Measurements from ENCODE around the gene DDX28.
"Not testable (repeated sequence)": the region's sequence is repeated elsewhere in the genome, so short reads cannot be mapped to it uniquely, and the experiment has no call there.

DNA sequence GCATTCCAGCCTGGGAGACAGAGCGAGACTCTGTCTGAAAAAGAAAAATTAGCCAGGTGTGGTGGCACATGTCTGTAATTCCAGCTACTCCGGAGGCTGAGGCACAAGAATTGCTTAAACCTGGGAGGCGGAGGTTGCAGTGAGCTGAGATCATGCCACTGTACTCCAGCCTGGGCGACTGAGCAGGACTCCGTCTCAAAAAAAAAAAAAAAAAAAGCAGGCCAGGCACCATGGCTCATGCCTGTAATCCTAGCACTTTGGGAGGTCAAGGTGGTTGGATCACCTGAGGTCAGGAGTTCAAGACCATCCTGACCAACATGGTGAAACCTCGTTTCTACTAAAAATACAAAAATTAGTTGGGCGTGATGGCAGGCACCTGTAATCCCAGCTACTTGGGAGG is 50.7 kb downstream of the DDX28 start:
- not testable (repeated sequence) for TF ChIP-seq TEAD4 (IDR thresholded peaks at IDR 0.05; ENCODE audit: low read depth, low read length); POLR2AphosphoS5 (IDR thresholded peaks at IDR 0.05; ENCODE audit: low read depth, low read length); POLR2A (IDR thresholded peaks at IDR 0.05; ENCODE audit: control extremely low read depth in 1 of 2, low read depth in 2 of 2, low read length in 2 of 2); JUN (IDR thresholded peaks at IDR 0.05; ENCODE audit: low read depth, low read length); KDM1A (IDR thresholded peaks at IDR 0.05; ENCODE audit: borderline replicate concordance, low read length); CREB1 (IDR thresholded peaks at IDR 0.05)
- TF ChIP-seq, protein P1, sequence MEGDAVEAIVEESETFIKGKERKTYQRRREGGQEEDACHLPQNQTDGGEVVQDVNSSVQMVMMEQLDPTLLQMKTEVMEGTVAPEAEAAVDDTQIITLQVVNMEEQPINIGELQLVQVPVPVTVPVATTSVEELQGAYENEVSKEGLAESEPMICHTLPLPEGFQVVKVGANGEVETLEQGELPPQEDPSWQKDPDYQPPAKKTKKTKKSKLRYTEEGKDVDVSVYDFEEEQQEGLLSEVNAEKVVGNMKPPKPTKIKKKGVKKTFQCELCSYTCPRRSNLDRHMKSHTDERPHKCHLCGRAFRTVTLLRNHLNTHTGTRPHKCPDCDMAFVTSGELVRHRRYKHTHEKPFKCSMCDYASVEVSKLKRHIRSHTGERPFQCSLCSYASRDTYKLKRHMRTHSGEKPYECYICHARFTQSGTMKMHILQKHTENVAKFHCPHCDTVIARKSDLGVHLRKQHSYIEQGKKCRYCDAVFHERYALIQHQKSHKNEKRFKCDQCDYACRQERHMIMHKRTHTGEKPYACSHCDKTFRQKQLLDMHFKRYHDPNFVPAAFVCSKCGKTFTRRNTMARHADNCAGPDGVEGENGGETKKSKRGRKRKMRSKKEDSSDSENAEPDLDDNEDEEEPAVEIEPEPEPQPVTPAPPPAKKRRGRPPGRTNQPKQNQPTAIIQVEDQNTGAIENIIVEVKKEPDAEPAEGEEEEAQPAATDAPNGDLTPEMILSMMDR (IDR thresholded peaks at IDR 0.05; ENCODE audit: control extremely low read depth in 1 of 3, insufficient read depth in 1 of 3, low read depth in 1 of 3, low read length in 3 of 3), result not testable (repeated sequence)
- TF ChIP-seq, protein P2, sequence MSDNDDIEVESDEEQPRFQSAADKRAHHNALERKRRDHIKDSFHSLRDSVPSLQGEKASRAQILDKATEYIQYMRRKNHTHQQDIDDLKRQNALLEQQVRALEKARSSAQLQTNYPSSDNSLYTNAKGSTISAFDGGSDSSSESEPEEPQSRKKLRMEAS (IDR thresholded peaks at IDR 0.05), result not testable (repeated sequence)
- TF ChIP-seq, protein P3, sequence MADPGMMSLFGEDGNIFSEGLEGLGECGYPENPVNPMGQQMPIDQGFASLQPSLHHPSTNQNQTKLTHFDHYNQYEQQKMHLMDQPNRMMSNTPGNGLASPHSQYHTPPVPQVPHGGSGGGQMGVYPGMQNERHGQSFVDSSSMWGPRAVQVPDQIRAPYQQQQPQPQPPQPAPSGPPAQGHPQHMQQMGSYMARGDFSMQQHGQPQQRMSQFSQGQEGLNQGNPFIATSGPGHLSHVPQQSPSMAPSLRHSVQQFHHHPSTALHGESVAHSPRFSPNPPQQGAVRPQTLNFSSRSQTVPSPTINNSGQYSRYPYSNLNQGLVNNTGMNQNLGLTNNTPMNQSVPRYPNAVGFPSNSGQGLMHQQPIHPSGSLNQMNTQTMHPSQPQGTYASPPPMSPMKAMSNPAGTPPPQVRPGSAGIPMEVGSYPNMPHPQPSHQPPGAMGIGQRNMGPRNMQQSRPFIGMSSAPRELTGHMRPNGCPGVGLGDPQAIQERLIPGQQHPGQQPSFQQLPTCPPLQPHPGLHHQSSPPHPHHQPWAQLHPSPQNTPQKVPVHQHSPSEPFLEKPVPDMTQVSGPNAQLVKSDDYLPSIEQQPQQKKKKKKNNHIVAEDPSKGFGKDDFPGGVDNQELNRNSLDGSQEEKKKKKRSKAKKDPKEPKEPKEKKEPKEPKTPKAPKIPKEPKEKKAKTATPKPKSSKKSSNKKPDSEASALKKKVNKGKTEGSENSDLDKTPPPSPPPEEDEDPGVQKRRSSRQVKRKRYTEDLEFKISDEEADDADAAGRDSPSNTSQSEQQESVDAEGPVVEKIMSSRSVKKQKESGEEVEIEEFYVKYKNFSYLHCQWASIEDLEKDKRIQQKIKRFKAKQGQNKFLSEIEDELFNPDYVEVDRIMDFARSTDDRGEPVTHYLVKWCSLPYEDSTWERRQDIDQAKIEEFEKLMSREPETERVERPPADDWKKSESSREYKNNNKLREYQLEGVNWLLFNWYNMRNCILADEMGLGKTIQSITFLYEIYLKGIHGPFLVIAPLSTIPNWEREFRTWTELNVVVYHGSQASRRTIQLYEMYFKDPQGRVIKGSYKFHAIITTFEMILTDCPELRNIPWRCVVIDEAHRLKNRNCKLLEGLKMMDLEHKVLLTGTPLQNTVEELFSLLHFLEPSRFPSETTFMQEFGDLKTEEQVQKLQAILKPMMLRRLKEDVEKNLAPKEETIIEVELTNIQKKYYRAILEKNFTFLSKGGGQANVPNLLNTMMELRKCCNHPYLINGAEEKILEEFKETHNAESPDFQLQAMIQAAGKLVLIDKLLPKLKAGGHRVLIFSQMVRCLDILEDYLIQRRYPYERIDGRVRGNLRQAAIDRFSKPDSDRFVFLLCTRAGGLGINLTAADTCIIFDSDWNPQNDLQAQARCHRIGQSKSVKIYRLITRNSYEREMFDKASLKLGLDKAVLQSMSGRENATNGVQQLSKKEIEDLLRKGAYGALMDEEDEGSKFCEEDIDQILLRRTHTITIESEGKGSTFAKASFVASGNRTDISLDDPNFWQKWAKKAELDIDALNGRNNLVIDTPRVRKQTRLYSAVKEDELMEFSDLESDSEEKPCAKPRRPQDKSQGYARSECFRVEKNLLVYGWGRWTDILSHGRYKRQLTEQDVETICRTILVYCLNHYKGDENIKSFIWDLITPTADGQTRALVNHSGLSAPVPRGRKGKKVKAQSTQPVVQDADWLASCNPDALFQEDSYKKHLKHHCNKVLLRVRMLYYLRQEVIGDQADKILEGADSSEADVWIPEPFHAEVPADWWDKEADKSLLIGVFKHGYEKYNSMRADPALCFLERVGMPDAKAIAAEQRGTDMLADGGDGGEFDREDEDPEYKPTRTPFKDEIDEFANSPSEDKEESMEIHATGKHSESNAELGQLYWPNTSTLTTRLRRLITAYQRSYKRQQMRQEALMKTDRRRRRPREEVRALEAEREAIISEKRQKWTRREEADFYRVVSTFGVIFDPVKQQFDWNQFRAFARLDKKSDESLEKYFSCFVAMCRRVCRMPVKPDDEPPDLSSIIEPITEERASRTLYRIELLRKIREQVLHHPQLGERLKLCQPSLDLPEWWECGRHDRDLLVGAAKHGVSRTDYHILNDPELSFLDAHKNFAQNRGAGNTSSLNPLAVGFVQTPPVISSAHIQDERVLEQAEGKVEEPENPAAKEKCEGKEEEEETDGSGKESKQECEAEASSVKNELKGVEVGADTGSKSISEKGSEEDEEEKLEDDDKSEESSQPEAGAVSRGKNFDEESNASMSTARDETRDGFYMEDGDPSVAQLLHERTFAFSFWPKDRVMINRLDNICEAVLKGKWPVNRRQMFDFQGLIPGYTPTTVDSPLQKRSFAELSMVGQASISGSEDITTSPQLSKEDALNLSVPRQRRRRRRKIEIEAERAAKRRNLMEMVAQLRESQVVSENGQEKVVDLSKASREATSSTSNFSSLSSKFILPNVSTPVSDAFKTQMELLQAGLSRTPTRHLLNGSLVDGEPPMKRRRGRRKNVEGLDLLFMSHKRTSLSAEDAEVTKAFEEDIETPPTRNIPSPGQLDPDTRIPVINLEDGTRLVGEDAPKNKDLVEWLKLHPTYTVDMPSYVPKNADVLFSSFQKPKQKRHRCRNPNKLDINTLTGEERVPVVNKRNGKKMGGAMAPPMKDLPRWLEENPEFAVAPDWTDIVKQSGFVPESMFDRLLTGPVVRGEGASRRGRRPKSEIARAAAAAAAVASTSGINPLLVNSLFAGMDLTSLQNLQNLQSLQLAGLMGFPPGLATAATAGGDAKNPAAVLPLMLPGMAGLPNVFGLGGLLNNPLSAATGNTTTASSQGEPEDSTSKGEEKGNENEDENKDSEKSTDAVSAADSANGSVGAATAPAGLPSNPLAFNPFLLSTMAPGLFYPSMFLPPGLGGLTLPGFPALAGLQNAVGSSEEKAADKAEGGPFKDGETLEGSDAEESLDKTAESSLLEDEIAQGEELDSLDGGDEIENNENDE (IDR thresholded peaks at IDR 0.05; ENCODE audit: insufficient replicate concordance, low read length), result not testable (repeated sequence)
- TF ChIP-seq, protein P4, sequence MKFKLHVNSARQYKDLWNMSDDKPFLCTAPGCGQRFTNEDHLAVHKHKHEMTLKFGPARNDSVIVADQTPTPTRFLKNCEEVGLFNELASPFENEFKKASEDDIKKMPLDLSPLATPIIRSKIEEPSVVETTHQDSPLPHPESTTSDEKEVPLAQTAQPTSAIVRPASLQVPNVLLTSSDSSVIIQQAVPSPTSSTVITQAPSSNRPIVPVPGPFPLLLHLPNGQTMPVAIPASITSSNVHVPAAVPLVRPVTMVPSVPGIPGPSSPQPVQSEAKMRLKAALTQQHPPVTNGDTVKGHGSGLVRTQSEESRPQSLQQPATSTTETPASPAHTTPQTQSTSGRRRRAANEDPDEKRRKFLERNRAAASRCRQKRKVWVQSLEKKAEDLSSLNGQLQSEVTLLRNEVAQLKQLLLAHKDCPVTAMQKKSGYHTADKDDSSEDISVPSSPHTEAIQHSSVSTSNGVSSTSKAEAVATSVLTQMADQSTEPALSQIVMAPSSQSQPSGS (IDR thresholded peaks at IDR 0.05; ENCODE audit: low read length), result not testable (repeated sequence)
